Stimulated activated CD4-positive, alpha-beta T cell treated with anti-CD3 and anti-CD28 coated beads, Interleukin-2, amount 100 ng/mL, for 48 hours (primary cell): ENCODE results near the gene ARPP21.

Experiments used
- DNase-seq, 2 donors: peaks; one replicate each; pipeline ENCODE4 v3.0.0-alpha.2; 2020

The ARPP21 gene

GRCh38 chr3:35677797-35678196, 38.5 kb downstream of the ARPP21 start:
- no peak for DNase-seq

GRCh38 chr3:35678643-35679161, 39.4 kb downstream of the ARPP21 start:
- no peak for DNase-seq

- DNase-seq, result no peak
Observed at GRCh38 chr3:35679409-35680080, 40.2 kb downstream of the ARPP21 start.

GRCh38 chr3:35680866-35681650, 41.7 kb downstream of the ARPP21 start:
- no peak for DNase-seq

GRCh38 chr3:35685153-35685552, 45.8 kb downstream of the ARPP21 start:
- no peak for DNase-seq

GRCh38 chr3:35688826-35689225, 49.5 kb downstream of the ARPP21 start:
- DNase-seq, result no peak

GRCh38 chr3:35690271-35690670, 50.9 kb downstream of the ARPP21 start:
- DNase-seq, result no peak

GRCh38 chr3:35705904-35706303, 66.6 kb downstream of the ARPP21 start:
- no peak for DNase-seq

GRCh38 chr3:35707904-35708303, 68.6 kb downstream of the ARPP21 start:
- DNase-seq, result no peak

GRCh38 chr3:35708394-35709271, 69.3 kb downstream of the ARPP21 start:
- DNase-seq, result no peak

- no peak for DNase-seq
Observed at GRCh38 chr3:35709691-35710090, 70.4 kb downstream of the ARPP21 start.

- DNase-seq, result no peak
Observed at GRCh38 chr3:35710554-35710953, 71.2 kb downstream of the ARPP21 start.

- DNase-seq, result no peak
Observed at GRCh38 chr3:35718921-35719320, 79.6 kb downstream of the ARPP21 start.

GRCh38 chr3:35721628-35722027, 82.3 kb downstream of the ARPP21 start:
- DNase-seq, result no peak

GRCh38 chr3:35722902-35723301, 83.6 kb downstream of the ARPP21 start:
- DNase-seq, result no peak

GRCh38 chr3:35723480-35724097, 84.3 kb downstream of the ARPP21 start:
- DNase-seq, result no peak

GRCh38 chr3:35724106-35724505, 84.8 kb downstream of the ARPP21 start:
- no peak for DNase-seq

- no peak for DNase-seq
Observed at GRCh38 chr3:35727179-35727578, 87.9 kb downstream of the ARPP21 start.

- no peak for DNase-seq
Observed at GRCh38 chr3:35733341-35733740, 94.0 kb downstream of the ARPP21 start.

- no peak for DNase-seq
Observed at GRCh38 chr3:35733864-35734263, 94.5 kb downstream of the ARPP21 start.

GRCh38 chr3:35737080-35737479, 97.8 kb downstream of the ARPP21 start:
- no peak for DNase-seq

GRCh38 chr3:35737527-35737926, 98.2 kb downstream of the ARPP21 start:
- DNase-seq, result no peak
